GM10248 (cell line): ENCODE data around the gene NIPAL3.

ENCODE experiments used
- CTCF ChIA-PET: fragments of 300-600 bp; sonication (Branson Sonifier 250); formaldehyde crosslinking; extraction: SDS; loops from one replicate; lab custom pipeline; 2021; ENCODE audit warnings: antibody characterized with exemption; lab: Yijun Ruan, JAX
- POLR2A ChIA-PET: fragments of 350-650 bp; sonication (Branson Sonifier 250); formaldehyde crosslinking; extraction: SDS; loops from one replicate; lab custom pipeline; 2020; ENCODE audit warnings: antibody characterized with exemption; lab: Yijun Ruan, JAX
- DNase-seq: peaks from one replicate; pipeline ENCODE4 v3.0.0; 2012; ENCODE audit errors: extremely low spot score
- TF ChIP-seq, protein P1 (sequence below): IDR thresholded peaks from 2 replicates; pipeline ENCODE4 v1.5.1; 2012; ENCODE audit warnings: mild to moderate bottlenecking, low read depth; ENCODE audit errors: extremely low read depth, missing control alignments, control extremely low read depth

Gene NIPAL3

DNA sequence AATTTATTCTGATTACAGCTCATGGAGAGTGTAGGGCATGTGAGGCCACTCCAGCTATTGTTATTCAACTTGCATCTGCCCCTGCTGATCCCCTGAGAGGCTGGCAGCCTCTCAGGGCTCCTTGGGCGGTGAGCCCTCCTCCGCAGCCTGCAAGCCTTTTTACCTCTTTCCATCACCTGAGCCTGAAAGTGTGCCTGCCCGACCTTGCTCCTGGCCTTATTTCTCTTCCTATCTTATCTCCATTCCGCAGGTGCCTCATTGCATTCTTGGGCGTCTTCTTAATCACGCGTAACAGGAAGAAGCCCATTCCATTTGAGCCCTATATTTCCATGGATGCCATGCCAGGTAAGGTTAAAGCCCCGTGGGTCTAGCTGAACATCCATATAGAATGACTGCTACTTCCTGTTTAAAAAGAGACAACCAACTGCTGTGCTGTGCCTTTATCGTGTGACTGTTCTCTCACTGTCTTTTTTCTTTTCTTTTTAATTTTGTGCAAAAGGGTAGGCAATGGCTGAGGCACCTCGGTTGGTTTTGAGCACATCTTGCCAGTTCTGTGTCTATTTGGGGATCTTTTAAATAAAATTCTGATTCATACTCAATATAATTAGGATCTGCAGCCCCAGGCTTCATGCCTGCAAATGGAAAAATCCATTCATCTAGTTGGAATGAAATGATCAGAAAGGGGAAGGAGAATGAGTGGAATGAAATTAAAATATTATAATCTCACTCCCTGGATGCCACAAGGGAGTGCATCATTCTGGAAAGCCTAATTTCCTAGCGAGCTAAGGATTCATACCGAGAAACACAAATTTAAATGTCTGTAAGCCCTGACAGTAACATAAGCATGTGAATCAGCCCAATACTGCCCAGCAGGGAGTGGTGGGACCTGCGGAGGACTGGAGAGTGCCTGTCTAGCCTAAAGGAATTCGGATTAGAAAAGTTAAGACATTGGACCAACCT is 48.5 kb downstream of the NIPAL3 start:
- TF ChIP-seq, protein P1, sequence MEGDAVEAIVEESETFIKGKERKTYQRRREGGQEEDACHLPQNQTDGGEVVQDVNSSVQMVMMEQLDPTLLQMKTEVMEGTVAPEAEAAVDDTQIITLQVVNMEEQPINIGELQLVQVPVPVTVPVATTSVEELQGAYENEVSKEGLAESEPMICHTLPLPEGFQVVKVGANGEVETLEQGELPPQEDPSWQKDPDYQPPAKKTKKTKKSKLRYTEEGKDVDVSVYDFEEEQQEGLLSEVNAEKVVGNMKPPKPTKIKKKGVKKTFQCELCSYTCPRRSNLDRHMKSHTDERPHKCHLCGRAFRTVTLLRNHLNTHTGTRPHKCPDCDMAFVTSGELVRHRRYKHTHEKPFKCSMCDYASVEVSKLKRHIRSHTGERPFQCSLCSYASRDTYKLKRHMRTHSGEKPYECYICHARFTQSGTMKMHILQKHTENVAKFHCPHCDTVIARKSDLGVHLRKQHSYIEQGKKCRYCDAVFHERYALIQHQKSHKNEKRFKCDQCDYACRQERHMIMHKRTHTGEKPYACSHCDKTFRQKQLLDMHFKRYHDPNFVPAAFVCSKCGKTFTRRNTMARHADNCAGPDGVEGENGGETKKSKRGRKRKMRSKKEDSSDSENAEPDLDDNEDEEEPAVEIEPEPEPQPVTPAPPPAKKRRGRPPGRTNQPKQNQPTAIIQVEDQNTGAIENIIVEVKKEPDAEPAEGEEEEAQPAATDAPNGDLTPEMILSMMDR: no peak
- ChIA-PET POLR2A (no interaction called here), CTCF (interaction anchor here (0.6 to 1.3 kb wide), 6 partner anchors 17 to 123 kb away, joined by 3 read pairs; partner anchors contain the start of gene NIPAL3)
- DNase-seq: no peak

DNA sequence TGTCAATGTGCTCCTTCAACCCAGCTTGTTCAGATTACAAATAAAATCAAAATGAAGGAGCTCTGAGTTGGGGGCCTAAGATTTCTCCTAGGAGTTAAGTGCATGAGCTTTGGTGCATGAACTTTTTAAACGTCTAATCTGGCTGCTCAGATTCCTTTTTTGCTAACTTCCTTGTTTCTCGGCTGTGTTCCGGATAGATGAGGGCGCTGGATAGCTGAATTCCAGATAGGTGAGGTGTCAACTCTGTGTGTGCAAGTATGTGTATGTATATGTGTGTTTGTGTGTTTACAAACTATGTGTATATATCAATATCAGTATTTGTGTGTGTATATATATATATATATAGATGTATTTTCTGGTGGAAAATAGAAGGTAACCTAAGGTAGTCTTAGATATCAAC is 49.5 kb downstream of the NIPAL3 start:
- DNase-seq: no peak
- ChIA-PET CTCF (interaction anchor here (0.6 to 1.3 kb wide), 6 partner anchors 14 to 122 kb away, joined by 3 read pairs; no protein-coding TSS in a partner anchor), POLR2A (no interaction called here)
- TF ChIP-seq, protein P1: no peak

DNA sequence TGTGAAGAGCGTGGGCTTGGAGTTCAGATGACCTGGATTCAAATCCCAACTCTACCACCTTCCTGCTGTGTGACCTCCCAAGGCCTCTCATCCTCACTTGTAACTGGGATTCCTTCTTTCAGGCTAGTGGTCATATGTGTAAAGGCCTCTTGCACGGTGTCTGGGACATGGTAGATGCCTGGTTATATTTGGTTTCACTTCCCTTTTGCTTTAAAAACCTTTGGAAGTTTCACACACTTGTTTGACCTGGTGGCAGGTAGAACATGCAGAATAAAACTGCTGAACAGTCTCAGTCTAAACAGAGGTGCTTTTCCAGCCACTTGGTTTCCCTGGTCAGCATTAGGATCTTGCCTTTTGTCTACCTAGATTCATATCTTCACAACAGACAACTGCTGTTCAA is 50.0 kb downstream of the NIPAL3 start:
- POLR2A ChIA-PET: no interaction called here
- TF ChIP-seq, protein P1: no peak
- no peak for DNase-seq

DNA sequence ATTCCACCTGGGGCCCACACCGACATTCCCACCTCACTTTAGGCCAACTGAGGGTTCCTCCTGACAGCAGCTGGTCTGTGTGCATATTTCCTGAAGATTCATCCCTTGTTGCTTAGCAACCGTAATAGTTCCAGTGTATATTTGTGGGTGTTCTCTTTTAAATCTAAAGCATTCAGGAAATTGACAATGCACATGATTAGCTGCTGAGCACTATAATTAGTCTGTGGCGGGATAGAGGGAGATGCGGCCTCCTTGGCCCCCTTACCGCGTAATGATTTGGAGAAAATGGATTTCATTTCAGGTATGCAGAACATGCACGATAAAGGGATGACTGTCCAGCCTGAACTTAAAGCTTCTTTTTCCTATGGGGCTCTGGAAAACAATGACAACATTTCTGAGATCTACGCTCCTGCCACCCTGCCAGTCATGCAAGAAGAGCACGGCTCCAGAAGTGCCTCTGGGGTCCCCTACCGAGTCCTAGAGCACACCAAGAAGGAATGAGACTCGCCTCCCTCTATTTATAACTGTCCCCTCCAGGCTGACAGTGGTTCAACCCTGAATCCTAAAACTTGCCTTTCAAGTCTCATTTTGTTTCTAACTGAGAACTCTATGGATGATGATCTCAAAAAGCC is 53.2 kb downstream of the NIPAL3 start:
- TF ChIP-seq, protein P1: no peak
- DNase-seq: no peak
- POLR2A ChIA-PET: no interaction called here
- CTCF ChIA-PET: no interaction called here

More for the DNA sequence above, 50.0 kb downstream of the NIPAL3 start:
- CTCF ChIA-PET: interaction anchor here (1.0 kb wide), 1 partner anchor 14 kb away, joined by 3 read pairs; no protein-coding TSS in a partner anchor

DNA sequence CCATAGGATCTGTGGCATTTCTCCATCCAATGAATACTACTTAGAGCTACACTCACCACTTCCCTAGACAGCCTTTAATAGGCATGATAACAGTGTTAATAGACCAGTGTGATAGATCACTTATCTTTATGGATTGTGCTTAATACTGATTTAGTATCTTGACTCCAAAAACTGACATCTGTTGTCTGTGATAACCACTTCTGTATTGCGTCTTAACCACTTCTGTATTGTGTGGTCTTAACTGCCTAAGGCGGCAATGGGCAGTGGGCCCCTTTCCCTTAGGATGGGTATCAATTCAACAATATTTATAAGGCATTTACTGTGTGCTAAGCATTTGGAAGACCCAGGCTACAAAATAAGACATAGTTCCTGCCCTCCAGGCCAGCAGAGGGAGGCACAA is 55.0 kb downstream of the NIPAL3 start:
- POLR2A ChIA-PET: no interaction called here
- CTCF ChIA-PET: interaction anchor here (1.2 kb wide), 2 partner anchors 11 to 59 kb away, joined by 3 to 6 read pairs; no protein-coding TSS in a partner anchor
- TF ChIP-seq, protein P1: no peak
- no peak for DNase-seq

DNA sequence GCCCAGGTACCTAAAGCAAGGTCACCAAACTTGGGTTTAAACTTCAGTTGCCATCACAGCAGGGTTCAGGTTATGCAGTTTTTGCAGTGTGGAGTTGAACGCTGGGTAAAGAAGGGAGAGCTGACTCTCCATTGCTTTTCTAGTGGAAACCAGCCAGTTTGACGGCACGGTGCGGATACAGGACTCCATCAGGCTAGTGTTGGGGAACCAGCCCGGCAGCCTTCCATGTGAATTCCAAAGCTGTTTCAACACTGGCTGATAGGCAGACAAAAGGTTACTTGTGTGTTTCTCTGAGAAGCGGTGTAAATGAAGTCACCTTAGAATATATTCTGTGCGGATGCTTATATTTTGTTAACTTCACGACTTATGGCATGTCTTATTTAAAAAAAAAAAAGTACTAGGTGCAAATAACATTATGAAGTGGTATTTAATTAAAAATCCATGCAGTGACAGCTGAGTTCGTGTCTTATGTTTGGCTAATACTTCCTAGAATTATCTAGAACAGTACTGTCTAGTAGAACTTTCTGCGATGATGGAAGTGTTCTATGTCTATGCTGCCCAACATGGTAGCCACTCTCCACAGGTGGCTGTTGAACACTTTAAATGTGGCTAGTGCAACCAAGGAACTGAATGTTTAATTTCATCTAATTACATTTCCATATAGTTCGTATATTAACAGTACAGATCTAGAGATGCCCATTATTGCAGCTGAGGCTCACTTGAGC is 57.1 kb downstream of the NIPAL3 start:
- no peak for DNase-seq
- ChIA-PET POLR2A (no interaction called here), CTCF (interaction anchor here (1.5 to 2.6 kb wide), 2 partner anchors 80 to 274 kb away, joined by 3 to 5 read pairs; no protein-coding TSS in a partner anchor)
- TF ChIP-seq, protein P1: no peak
